ENCODE measurements around the gene HSPBAP1. TPM values are rescaled to one million over a fixed set of nuclear protein-coding genes. Genes with fewer than 3 reads are reported as not detected.
A peak's percentile ranks its signal among the peaks of the same experiment; 100 is the strongest.

HSPBAP1 gene
- total and polyA plus RNA-seq, 2 of the 13 experiments (the other 11 are each of a cell fraction or from before 2014, with no cell fraction given) = 4.2 to 5.1 TPM

DNA sequence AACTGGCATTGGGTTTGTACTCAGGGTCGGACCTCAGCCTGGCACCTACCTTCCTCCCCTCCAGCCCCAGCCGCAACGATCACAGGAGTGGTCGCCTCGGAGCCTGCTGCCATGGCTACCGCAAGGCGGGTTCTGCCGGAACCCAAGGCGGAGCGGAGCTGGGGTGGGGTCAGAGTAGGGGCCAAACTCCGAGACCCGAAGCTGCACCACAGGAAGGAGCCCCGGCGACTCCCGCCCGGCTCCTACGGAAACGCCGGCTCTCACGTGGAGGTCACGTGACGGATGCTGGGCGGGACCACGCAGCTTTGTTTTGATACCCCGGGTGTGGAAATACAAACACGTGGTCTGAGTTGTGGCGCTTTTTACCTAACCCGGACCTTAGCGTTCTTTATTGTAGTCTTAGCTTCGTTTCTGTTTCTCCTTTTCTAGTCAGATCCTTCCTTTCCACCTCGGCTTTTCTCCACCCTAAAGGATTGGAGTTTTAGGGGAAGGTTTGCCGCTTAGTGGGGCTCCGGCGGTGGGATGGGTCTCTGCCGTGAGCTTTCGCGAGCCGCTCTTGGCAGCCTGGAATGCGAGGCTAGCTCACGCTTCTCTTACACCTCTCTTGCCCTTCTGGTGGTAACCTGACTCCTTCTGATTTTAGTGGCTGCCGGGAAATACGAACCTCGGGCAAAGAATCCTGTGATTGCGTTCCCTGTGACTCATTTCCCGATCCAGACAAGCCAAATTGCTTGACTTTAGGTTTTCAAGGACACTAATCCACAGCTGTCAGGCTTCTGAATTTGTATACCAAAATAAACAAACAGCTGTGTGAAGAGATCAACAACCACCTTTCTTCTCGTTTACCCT is at the start of gene HSPBAP1 (continued):
- TF ChIP-seq HIVEP1 (CRISPR knock-in tag; IDR thresholded peaks at IDR 0.05) (peak; percentile 75; the same call in 1 of the 2 replicates), CAMTA2 (CRISPR knock-in tag; IDR thresholded peaks at IDR 0.05; ENCODE audit: borderline replicate concordance) (0 out of 2 replicates have a peak, but pooled peaks have one; percentile 76), ZNF451 (CRISPR knock-in tag; IDR thresholded peaks at IDR 0.05) (no peak), NR2F2 (IDR thresholded peaks at IDR 0.05; ENCODE audit: borderline replicate concordance, low read depth) (no peak), ZZZ3 (CRISPR knock-in tag; IDR thresholded peaks at IDR 0.05; ENCODE audit: borderline replicate concordance) (no peak), ZSCAN21 (CRISPR knock-in tag; IDR thresholded peaks at IDR 0.05; ENCODE audit: borderline replicate concordance) (peak; percentile 42; the same call in 1 of the 2 replicates), GABPB1 (CRISPR knock-in tag; IDR thresholded peaks at IDR 0.05) (peak; percentile 92), SIN3B (IDR thresholded peaks at IDR 0.05; ENCODE audit: low read length) (no peak), TOE1 (CRISPR knock-in tag; IDR thresholded peaks at IDR 0.05) (0 out of 2 replicates have a peak, but pooled peaks have one; percentile 58), ZNF556 (CRISPR knock-in tag; IDR thresholded peaks at IDR 0.05; ENCODE audit: borderline replicate concordance) (no peak; the same call in 1 of the 2 replicates), HMG20A (CRISPR knock-in tag; IDR thresholded peaks at IDR 0.05; ENCODE audit: borderline replicate concordance) (no peak; the same call in 1 of the 2 replicates)
- TF ChIP-seq, protein P1, sequence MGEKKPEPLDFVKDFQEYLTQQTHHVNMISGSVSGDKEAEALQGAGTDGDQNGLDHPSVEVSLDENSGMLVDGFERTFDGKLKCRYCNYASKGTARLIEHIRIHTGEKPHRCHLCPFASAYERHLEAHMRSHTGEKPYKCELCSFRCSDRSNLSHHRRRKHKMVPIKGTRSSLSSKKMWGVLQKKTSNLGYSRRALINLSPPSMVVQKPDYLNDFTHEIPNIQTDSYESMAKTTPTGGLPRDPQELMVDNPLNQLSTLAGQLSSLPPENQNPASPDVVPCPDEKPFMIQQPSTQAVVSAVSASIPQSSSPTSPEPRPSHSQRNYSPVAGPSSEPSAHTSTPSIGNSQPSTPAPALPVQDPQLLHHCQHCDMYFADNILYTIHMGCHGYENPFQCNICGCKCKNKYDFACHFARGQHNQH (CRISPR knock-in tag; IDR thresholded peaks at IDR 0.05) = peak; percentile 83
- TF ChIP-seq, protein P2, sequence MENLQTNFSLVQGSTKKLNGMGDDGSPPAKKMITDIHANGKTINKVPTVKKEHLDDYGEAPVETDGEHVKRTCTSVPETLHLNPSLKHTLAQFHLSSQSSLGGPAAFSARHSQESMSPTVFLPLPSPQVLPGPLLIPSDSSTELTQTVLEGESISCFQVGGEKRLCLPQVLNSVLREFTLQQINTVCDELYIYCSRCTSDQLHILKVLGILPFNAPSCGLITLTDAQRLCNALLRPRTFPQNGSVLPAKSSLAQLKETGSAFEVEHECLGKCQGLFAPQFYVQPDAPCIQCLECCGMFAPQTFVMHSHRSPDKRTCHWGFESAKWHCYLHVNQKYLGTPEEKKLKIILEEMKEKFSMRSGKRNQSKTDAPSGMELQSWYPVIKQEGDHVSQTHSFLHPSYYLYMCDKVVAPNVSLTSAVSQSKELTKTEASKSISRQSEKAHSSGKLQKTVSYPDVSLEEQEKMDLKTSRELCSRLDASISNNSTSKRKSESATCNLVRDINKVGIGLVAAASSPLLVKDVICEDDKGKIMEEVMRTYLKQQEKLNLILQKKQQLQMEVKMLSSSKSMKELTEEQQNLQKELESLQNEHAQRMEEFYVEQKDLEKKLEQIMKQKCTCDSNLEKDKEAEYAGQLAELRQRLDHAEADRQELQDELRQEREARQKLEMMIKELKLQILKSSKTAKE (CRISPR knock-in tag; IDR thresholded peaks at IDR 0.05; ENCODE audit: borderline replicate concordance) = no peak; the same call in 1 of the 2 replicates
- TF ChIP-seq, protein P3, sequence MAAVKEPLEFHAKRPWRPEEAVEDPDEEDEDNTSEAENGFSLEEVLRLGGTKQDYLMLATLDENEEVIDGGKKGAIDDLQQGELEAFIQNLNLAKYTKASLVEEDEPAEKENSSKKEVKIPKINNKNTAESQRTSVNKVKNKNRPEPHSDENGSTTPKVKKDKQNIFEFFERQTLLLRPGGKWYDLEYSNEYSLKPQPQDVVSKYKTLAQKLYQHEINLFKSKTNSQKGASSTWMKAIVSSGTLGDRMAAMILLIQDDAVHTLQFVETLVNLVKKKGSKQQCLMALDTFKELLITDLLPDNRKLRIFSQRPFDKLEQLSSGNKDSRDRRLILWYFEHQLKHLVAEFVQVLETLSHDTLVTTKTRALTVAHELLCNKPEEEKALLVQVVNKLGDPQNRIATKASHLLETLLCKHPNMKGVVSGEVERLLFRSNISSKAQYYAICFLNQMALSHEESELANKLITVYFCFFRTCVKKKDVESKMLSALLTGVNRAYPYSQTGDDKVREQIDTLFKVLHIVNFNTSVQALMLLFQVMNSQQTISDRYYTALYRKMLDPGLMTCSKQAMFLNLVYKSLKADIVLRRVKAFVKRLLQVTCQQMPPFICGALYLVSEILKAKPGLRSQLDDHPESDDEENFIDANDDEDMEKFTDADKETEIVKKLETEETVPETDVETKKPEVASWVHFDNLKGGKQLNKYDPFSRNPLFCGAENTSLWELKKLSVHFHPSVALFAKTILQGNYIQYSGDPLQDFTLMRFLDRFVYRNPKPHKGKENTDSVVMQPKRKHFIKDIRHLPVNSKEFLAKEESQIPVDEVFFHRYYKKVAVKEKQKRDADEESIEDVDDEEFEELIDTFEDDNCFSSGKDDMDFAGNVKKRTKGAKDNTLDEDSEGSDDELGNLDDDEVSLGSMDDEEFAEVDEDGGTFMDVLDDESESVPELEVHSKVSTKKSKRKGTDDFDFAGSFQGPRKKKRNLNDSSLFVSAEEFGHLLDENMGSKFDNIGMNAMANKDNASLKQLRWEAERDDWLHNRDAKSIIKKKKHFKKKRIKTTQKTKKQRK (IDR thresholded peaks at IDR 0.05; ENCODE audit: low read length) = no peak
- TF ChIP-seq, protein P4, sequence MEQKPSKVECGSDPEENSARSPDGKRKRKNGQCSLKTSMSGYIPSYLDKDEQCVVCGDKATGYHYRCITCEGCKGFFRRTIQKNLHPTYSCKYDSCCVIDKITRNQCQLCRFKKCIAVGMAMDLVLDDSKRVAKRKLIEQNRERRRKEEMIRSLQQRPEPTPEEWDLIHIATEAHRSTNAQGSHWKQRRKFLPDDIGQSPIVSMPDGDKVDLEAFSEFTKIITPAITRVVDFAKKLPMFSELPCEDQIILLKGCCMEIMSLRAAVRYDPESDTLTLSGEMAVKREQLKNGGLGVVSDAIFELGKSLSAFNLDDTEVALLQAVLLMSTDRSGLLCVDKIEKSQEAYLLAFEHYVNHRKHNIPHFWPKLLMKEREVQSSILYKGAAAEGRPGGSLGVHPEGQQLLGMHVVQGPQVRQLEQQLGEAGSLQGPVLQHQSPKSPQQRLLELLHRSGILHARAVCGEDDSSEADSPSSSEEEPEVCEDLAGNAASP (CRISPR knock-in tag; IDR thresholded peaks at IDR 0.05; ENCODE audit: borderline replicate concordance) = peak; percentile 24; the same call in 1 of the 2 replicates
- TF ChIP-seq, protein P5, sequence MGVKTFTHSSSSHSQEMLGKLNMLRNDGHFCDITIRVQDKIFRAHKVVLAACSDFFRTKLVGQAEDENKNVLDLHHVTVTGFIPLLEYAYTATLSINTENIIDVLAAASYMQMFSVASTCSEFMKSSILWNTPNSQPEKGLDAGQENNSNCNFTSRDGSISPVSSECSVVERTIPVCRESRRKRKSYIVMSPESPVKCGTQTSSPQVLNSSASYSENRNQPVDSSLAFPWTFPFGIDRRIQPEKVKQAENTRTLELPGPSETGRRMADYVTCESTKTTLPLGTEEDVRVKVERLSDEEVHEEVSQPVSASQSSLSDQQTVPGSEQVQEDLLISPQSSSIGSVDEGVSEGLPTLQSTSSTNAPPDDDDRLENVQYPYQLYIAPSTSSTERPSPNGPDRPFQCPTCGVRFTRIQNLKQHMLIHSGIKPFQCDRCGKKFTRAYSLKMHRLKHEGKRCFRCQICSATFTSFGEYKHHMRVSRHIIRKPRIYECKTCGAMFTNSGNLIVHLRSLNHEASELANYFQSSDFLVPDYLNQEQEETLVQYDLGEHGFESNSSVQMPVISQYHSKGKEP (CRISPR knock-in tag; IDR thresholded peaks at IDR 0.05) = no peak

All from HepG2 (cell line).